ENCODE data around the gene FILIP1L. TPM values are rescaled to one million over a fixed set of nuclear protein-coding genes. Genes with fewer than 3 reads are reported as not detected.
"Not testable (repeated sequence)": the region's sequence is repeated elsewhere in the genome, so short reads cannot be mapped to it uniquely, and the experiment has no call there.

FILIP1L gene
- total RNA-seq, 1 experiment from 2014 or later: 0.07 TPM

- Histone ChIP-seq H2BK15ac (ENCODE audit: low read depth, low read length) (no peak overlapping the region), H2AK5ac (ENCODE audit: insufficient read length, low read length) (no peak overlapping the region), H4K20me1 (ENCODE audit: control insufficient read depth, insufficient read depth, insufficient read length) (no peaks in the 10 kb centered on the region), H3K23me2 (ENCODE audit: insufficient read length, low read depth, low read length, poor library complexity, severe bottlenecking) (no peaks in the 10 kb centered on the region), H3K4me1 (ENCODE audit: insufficient read depth, low read length) (no peaks in the 10 kb centered on the region; the same call in 1 of the 2 replicates), H3K23ac (ENCODE audit: insufficient read length, low read depth, low read length) (no peak overlapping the region), H4K91ac (ENCODE audit: insufficient read length, low read depth, low read length) (no peak overlapping the region), H2AFZ (ENCODE audit: low read length) (no peak overlapping the region), H4K8ac (replicated peaks; ENCODE audit: insufficient read length, low read depth, low read length) (no peak overlapping the region), H3K9ac (ENCODE audit: extremely low read depth, insufficient read length, low read length) (no peak overlapping the region), H4K5ac (ENCODE audit: insufficient read length, low read depth, low read length) (no peak overlapping the region), H3K18ac (ENCODE audit: insufficient read length, low read depth, low read length) (no peak overlapping the region), H3K27me3 (ENCODE audit: insufficient read depth, low read length) (no peaks in the 10 kb centered on the region), H3K79me1 (ENCODE audit: insufficient read depth, low read depth, low read length, poor library complexity, severe bottlenecking) (peaks cover 3% of the 10 kb centered on the region), H3K27ac (ENCODE audit: insufficient read length, low read depth, low read length) (no peak overlapping the region), H2BK20ac (ENCODE audit: low read depth, low read length, poor library complexity, severe bottlenecking) (no peak overlapping the region), H3K56ac (ENCODE audit: insufficient read length, low read depth, low read length) (no peak overlapping the region), H3K4me2 (ENCODE audit: insufficient read depth, insufficient read length, low read length) (no peak overlapping the region), H2BK5ac (ENCODE audit: insufficient read length, low read length) (no peak overlapping the region), H2BK12ac (ENCODE audit: insufficient read length, low read depth, low read length) (no peak overlapping the region), H3K14ac (ENCODE audit: insufficient read depth, low read length) (no peak overlapping the region), H2BK120ac (ENCODE audit: low read depth, low read length, poor library complexity, severe bottlenecking) (no peak overlapping the region), H3K9me3 (ENCODE audit: control insufficient read depth, low read depth, low read length) (no peaks in the 10 kb centered on the region), H3K79me2 (ENCODE audit: insufficient read depth, low read length) (no peaks in the 10 kb centered on the region), H3K4ac (ENCODE audit: low read depth, low read length) (no peak overlapping the region), H3T11ph (ENCODE audit: low read length) (no peak overlapping the region)
- H3K36me3 Mint-ChIP-seq (ENCODE audit: insufficient read depth in 1 of 3, low read depth in 3 of 3): no peaks in the 10 kb centered on the region
- WGBS (ENCODE audit: extremely low coverage, insufficient read length, low lambda C conversion rate): no CpG with 5 or more reads among the region's 2 CpGs
- peaks cover 23 to 24% of the 10 kb centered on the region in 2 experiments for H3K4me1 Mint-ChIP-seq
- DNase-seq: no peak
- no peaks in the 10 kb centered on the region for H3K9me3 Mint-ChIP-seq
- peak; percentile 80 for TF ChIP-seq CTCF (conservative IDR thresholded peaks at IDR 0.05)
- no peak overlapping the region for H3K4me3 Mint-ChIP-seq
- H3K27me3 Mint-ChIP-seq (ENCODE audit: low read depth): no peaks in the 10 kb centered on the region
- H3K27ac Mint-ChIP-seq: peak overlapping the region in 1 of 3 experiments; percentile 1; a peak in 1 of 7 replicates
These were observed 271.3 kb downstream of the FILIP1L start for GRCh38 chr3:99842826-99843589.

DNA sequence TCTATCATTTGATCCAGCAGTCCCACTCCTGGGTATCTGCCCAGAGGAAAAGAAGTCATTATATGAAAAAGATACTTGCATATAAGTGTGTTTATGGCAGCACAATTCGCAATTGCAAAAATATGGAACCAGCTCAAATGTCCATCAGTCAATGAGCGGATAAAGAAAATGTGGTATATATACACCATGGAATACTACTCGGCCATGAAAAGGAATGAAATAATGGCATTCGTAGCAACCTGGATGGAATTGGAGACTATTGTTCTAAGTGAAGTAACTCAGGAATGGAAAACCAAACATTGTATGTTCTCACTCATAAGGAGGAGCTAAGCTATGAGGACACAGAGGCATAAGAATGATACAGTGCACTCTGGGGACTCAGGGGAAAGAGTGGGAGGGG lies 272.4 kb downstream of the FILIP1L start:
- not testable (repeated sequence) for H2AK5ac ChIP-seq (ENCODE audit: insufficient read length, low read length); H3K27me3 Mint-ChIP-seq (ENCODE audit: low read depth); H3K18ac ChIP-seq (ENCODE audit: insufficient read length, low read depth, low read length); H3K79me2 ChIP-seq (ENCODE audit: insufficient read depth, low read length); H3K23me2 ChIP-seq (ENCODE audit: insufficient read length, low read depth, low read length, poor library complexity, severe bottlenecking); H3K9ac ChIP-seq (ENCODE audit: extremely low read depth, insufficient read length, low read length); H3T11ph ChIP-seq (ENCODE audit: low read length); H3K23ac ChIP-seq (ENCODE audit: insufficient read length, low read depth, low read length); H3K9me3 Mint-ChIP-seq; H3K27ac Mint-ChIP-seq; H3K9me3 ChIP-seq (ENCODE audit: control insufficient read depth, low read depth, low read length); H3K79me1 ChIP-seq (ENCODE audit: insufficient read depth, low read depth, low read length, poor library complexity, severe bottlenecking); H4K20me1 ChIP-seq (ENCODE audit: control insufficient read depth, insufficient read depth, insufficient read length); H2BK5ac ChIP-seq (ENCODE audit: insufficient read length, low read length); H3K56ac ChIP-seq (ENCODE audit: insufficient read length, low read depth, low read length); H3K4me2 ChIP-seq (ENCODE audit: insufficient read depth, insufficient read length, low read length); H2AFZ ChIP-seq (ENCODE audit: low read length); H3K27ac ChIP-seq (ENCODE audit: insufficient read length, low read depth, low read length); H3K4me3 Mint-ChIP-seq; H3K4me1 ChIP-seq (ENCODE audit: insufficient read depth, low read length); H3K36me3 Mint-ChIP-seq (ENCODE audit: insufficient read depth in 1 of 3, low read depth in 3 of 3); H4K91ac ChIP-seq (ENCODE audit: insufficient read length, low read depth, low read length); H4K8ac ChIP-seq (replicated peaks; ENCODE audit: insufficient read length, low read depth, low read length); H2BK15ac ChIP-seq (ENCODE audit: low read depth, low read length); H3K4ac ChIP-seq (ENCODE audit: low read depth, low read length); DNase-seq; H2BK12ac ChIP-seq (ENCODE audit: insufficient read length, low read depth, low read length); H3K14ac ChIP-seq (ENCODE audit: insufficient read depth, low read length); H4K5ac ChIP-seq (ENCODE audit: insufficient read length, low read depth, low read length); H2BK120ac ChIP-seq (ENCODE audit: low read depth, low read length, poor library complexity, severe bottlenecking); H2BK20ac ChIP-seq (ENCODE audit: low read depth, low read length, poor library complexity, severe bottlenecking); H3K27me3 ChIP-seq (ENCODE audit: insufficient read depth, low read length)
- WGBS (ENCODE audit: extremely low coverage, insufficient read length, low lambda C conversion rate): no CpG with 5 or more reads among the region's 4 CpGs
- H3K4me1 Mint-ChIP-seq: peaks cover 23 to 24% of the 10 kb centered on the region in 2 experiments
